ENCODE results near the gene TCF21. TPM values are rescaled to one million over a fixed set of nuclear protein-coding genes. Genes with fewer than 3 reads are reported as not detected.

Gene TCF21
- total RNA-seq, 1 donor from 2014 or later = not detected

DNA sequence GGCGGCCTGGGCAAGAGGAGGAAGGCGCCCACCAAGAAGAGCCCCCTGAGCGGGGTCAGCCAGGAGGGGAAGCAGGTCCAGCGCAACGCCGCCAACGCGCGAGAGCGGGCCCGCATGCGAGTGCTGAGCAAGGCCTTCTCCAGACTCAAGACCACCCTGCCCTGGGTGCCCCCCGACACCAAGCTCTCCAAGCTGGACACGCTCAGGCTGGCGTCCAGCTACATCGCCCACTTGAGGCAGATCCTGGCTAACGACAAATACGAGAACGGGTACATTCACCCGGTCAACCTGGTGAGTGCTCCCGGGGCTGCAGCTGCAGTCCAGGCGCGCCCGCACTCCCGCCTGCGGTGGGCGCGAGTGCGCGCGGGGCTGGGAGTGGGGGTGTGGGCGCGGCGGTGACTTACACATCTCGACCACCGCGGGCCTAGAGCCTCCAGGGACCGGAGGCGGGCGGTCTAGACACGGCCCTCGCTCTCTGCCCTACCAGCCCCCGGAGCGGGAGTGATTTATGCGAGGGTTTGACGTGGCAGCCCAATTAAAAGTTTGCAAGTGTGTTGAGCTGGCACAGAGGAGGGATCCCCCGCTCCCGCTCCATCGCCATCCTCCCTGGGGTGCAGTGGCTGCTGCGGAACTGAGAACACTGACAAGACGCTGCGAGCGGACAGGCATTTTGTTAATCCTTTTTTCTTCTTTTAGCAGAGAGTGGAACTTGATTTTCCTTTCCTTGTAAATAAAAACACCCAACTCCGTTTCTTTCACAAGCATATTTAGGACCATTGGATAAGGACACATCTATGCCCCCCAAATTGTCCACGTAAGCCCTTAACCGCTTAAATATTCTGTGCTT, 867 bp downstream of the TCF21 start:
- DNase-seq (ENCODE audit: low read depth in 2 of 2) = no peak

DNA sequence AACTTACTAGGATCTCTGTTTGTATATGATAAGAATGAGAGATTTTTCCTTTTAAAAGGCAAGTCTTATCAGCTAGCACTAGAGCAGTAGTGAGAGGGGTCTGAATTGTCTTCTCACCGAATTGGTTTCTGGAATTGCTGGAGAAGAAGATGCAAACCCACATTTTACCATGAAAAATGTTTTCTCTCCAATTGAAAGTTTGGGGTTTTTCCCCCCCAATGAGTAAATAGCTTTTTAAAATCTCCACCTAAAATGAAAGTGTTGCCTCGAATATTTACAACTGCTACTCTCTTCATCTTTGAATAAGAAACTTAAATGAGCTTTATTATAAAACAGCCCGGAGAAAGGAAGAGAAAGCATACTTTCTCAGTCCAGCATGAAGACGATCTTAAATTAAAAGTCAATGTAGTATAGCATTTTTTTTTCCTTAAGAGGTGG, 1.8 kb downstream of the TCF21 start:
- no peak for DNase-seq (ENCODE audit: low read depth in 2 of 2)

DNA sequence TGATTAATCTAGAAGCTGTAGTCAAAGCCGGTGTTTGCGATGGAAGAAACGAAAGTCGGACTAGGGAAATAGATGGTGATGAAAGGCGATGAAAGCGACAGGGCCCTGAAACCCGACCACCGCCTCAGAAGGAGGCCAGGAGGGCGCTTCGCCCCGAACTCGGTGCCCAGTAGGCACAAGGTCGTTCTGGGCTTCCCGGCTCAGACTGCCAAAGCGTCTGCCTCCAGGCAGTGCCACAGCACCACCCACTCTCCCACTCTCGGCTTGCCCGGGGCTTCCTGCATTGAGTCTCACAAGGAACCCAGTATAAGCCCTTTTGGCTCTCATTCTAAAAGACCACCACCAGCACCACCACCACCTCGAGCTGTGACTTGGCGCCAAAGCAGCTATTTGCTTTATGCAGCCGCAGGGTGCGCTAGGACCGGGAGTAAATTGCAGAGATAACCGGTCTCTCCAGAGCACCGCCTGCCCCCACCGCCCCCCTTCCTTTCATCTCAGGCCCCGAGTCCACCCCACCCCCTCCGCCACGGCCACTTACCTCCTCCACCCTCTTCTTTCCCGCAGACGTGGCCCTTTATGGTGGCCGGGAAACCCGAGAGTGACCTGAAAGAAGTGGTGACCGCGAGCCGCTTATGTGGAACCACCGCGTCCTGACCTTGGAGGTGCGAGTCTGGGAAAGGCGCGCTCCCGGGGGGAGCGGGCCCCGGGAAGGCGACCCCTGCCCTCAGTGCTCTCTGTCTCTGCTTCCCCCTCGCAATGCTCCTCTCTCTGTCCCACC, 2.4 kb downstream of the TCF21 start:
- peak in 1 of 2 donors; percentile 9 for DNase-seq (ENCODE audit: low read depth in 2 of 2)

DNA sequence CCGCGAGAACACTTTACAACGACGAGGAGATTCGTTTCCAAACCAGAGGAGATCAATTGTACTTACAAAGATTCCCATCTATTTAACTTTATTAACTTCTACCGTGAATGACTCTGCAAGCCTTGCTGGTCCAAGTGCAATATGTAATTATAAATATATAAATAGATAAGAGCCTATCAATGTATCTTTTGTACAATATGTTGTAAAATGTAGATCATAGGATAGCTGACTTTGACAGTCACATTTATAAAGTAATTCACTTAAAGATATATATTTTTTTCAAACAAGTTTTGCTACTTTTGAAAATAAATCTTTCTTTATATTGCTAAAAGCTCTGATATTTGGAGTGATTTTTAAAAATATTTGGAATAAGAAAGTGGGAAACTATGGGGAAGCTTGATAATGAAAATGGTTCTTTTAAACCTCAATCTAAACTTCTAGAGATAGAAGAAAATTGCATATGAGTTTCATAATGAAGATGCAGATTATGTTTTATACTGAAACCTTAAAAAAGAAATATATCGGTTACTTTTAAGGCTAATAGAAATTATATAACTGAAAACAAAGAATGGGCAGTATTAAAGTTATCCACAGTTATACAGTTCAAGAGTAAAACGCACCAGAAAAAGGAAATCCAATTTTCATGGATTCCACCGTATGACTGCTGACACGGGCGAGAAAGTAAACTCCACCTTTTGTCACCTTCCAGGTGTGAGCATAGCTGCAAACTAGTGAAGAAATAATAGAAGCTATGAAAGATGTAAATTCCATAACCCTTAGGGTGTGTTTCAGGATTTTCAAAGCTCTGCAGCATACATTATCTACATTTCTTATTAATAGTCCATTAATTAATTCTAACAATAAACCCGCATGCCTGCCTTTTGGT, 3.3 kb downstream of the TCF21 start:
- DNase-seq (ENCODE audit: low read depth in 2 of 2) = no peak

DNA sequence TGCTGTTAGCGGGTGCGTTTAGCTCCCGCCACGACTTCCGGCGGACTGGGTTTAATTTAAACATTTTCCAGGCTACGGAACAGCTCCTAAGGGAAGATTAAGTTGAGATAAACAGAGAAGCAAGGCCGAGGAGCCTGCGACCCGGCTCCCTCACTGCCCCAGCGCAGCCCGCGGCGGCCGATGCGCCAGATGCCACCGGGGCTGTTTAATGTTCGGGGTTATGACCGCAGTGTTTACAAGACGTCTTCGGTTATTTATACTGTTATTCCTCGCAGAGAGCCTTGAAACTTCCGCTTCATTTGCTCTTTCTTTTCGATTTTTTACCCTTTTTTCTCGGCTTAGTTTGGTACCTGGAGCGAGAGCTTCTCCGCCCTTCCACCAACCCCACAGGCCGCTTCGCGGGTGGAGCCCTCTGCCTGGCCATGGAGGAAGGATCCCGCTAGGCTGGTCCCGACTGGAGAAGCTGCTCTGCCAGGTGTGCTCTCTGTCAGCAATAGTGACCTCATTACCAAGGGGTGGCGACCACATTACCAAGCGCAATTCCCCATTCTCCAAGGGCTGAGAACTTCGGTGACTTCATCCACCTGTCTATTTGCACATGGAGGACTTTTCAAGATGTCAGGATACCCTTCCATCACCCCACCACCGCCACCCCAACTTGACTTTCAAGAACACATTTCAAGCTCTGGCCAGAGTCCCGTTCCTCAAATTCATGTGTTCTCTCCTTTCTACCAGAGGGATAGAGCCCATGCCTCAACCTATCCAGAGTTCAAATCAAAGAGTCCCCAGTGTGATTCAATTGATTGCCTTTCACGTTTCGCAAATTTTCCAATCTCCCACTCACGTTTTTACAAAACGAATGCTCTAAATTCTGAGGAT, 4.1 kb downstream of the TCF21 start:
- DNase-seq (ENCODE audit: low read depth in 2 of 2) = no peak

DNA sequence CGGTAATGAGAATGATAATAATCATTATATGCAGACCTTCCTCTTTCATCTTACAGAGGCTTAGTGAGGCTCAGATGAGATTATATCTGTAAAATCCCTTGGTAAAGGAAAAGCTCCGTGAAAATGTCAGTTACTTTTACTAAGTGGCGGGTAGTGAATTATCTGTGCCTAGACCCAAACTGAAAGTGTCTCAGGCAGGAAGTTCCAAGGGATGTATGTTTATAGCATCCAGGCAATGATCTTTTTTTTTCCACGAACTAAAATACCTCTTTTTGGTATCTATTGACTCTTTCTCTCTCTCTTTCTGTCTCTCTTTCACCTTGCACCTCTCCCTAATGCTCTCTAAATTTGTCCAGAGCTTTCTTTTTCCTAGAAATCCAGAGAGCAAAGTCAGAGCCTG, 5.0 kb downstream of the TCF21 start:
- no peak for DNase-seq (ENCODE audit: low read depth in 2 of 2)

DNA sequence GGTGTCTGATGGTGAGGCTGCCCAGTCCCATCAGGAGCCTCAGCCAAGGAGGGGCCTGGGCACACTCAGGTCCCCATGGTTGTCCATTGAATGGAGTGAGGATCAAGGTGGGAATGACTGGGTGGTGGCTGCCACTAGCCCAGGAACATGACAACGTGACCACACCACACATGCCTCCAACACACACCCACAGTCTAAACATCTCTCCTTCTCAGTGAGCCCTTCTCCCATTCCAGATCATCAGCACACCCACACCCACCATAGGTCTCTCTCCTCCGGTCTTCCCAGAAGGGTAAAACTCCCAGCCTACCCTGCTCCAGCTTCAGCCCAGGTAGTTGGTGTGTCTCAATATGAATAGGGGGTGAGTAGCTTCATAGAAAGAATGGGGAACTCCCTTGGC, 5.5 kb downstream of the TCF21 start:
- no peak for DNase-seq (ENCODE audit: low read depth in 2 of 2)

DNA sequence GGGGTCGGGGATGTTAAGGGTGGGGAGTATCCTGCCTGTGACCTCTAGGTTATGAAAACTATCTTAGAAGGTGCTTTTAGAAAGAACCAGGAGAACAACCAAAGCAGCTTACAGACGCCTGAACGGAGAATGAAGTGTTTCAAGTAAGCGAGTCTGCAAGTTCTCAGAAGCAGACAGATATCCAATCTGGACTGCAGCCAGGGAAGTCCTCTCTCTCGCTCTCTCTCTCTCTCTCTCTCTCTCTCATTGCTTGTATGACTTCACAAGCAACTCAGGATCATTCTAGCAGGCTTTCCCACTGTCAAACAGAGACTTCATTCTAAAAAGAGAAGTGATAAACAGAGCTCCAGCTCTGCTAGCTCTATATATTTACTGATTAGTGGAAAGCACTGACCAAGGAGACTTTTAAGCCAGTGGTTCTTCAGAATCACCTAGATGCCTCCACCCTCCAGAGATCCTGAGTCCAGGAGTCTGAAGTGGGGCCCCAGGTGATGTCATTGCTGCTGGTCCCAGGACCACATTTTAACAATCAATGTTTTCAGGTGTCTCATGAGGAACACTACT, 6.0 kb downstream of the TCF21 start:
- DNase-seq (ENCODE audit: low read depth in 2 of 2) = no peak

DNA sequence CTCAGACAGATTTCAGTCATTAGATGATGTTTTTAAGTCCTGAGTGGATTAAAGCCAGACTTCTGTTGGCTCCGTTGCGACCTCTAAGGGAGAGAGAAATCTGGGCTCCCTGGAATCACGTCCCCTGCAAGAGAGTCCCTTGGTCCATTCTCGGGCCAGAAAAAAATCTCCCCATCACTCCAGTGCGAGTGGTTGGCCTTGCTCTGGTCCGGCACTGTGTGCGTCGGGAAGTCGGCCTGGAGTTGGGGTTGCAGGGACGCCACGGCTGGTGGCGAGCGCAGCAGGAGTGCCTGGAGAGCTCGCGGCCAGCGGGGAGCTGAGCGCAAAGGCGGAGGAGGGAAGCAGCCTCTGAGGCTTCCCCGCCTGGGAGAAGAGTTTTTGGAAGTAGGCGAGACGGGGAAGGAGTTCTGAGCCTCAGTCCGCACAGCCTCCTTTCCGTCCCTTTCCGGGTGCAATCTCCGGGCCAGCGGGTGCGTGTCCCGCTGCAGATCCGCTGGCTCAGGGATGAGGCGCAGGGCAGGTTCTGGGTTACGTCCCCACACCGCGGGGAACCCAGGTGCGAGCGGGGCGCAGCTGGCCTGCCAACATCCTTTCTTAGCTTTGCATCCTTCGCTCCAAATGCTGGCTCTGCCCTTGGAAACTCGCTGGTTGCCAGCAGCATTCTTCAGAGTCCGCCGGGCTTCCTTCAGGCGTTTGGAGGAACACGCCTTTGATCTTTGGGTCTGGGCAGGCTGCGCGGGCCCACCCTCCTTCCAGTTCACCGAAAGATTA, 6.8 kb downstream of the TCF21 start:
- no peak for DNase-seq (ENCODE audit: low read depth in 2 of 2)

DNA sequence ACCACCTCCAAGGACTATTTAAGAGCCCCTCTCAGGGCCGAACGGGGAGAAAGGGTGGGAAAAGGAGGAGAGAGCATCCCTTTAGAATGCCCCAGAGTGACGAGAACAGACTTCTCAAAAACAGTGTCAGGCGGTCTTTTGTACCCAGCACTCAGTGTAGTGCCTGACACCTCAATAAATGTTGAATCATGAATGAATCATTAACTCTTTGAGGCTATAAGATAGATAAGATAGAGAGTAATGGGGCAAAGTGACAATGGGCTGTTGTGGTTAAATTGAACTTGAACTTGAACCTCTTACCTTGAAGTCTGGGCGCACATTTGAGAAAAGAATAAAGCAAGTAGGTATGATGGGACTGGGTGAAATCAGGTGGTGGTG, 7.4 kb downstream of the TCF21 start:
- DNase-seq (ENCODE audit: low read depth in 2 of 2) = no peak

DNA sequence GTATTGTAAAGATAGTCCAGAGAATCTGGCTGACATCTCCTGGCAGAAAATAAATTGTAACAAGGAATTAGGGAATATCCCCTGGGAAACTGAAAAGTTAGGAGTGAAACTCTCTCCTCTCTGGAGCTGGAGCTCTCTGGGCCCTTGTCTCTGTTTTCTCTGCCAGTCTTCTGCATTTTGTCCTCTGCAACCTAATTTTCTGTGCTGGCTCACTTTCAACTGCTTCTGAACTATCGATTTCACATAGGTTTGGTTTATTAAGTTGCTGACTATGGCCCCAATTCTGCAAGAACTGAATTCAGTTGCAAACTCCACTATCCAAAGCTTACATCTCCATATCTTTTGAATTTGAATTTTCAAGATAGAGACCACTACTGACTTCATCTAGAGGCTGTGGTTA, 9.3 kb downstream of the TCF21 start:
- DNase-seq (ENCODE audit: low read depth in 2 of 2) = no peak

DNA sequence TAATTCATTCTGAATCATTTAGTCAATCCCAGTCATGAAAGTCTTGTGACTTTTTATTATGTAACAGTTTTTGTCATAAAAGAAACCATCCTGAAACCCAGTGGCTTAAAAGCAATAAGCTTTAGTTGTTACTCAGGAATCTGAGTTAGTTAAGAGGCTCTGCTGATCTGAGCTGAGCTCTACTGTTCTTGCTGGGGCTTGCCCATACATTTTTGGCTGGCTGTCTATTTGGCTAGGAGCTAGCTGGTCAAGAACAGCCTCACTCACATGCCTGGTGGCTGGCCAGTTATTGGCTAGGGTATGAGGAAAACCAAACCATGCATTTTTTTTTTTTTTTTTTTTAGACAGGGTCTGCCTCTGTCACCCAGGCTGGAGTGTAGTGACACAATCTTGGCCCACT, 10.6 kb downstream of the TCF21 start:
- no peak for DNase-seq (ENCODE audit: low read depth in 2 of 2)

DNA sequence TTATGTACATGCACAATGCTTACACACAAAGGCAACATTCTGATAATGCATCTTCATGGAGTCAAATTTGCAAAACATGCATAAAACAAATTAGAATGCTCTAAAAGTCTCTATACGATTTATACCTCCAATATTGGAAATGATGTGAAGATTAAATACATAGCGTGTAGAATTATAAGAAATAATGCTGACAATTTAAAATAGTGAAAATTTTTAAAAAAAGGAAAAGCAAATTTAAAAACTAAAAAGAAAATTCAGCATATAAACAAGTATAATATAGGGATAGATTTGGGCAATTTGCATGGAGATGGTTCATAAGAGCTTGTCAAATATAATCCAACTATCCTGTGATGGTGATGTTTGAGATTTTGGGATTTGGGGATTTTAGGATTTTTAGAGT, 14.9 kb downstream of the TCF21 start:
- DNase-seq (ENCODE audit: low read depth in 2 of 2) = no peak

DNA sequence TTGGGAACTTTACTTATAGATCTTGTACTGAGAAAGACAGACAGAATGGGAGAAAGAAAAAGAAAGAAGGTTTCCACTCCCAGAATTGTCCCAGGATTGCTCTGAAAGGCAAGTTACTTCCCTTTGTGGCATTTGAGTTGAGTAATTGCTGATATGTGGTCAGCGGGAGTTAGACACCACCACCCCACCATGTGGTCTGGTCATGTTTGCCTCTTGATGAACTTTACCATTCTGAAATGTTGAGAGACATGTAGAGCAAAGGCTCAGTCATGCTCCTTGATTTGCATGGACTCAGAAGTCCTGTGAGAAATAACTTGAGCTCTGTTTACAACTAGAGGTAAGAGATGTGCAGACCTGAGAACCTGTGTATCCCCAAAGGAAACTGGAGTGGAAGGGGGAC, 17.1 kb downstream of the TCF21 start:
- DNase-seq (ENCODE audit: low read depth in 2 of 2) = no peak

DNA sequence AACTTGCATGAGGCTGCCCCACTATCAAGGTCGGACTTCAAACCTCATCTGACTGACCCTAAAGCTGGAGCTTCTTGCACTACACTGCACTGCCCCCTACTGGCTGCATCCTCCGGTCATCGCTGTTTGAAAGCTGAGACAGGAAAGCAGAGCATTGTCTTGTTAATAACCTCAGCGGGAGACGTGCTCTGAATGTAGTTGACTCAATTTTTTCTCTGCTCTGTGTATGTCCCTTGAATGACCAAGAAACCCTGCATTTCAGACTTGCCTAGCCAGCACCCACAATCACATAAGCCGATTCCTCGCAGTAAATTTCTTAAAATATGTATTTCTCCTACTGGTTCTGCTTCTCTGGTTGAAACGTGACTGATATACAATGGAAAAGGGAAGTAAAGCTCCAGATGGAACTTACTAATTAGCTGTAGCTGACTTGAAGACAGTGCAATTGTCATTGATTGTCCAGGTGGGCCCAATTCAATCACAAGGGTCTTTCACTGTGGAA, 27.8 kb downstream of the TCF21 start:
- DNase-seq (ENCODE audit: low read depth in 2 of 2) = peak; percentile 68 to 82

DNA sequence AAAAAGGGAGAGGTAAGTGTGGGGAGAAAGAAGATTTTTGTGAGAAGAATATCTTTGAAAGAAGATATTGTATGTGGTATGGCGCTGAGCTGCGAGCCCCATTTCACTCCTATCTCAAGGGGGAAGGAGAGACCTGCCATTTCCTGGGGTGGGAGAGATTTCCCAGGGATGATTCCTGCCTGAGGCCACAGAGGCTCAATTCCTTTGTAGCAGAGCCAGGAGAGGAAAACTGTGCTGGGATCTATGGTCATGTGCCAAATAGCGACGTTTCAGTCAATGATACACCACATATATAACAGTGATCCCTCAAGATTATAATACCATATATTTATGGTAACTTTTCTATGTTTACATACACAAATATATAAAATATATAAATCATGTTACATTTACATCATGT, 28.9 kb downstream of the TCF21 start:
- DNase-seq (ENCODE audit: low read depth in 2 of 2) = no peak

DNA sequence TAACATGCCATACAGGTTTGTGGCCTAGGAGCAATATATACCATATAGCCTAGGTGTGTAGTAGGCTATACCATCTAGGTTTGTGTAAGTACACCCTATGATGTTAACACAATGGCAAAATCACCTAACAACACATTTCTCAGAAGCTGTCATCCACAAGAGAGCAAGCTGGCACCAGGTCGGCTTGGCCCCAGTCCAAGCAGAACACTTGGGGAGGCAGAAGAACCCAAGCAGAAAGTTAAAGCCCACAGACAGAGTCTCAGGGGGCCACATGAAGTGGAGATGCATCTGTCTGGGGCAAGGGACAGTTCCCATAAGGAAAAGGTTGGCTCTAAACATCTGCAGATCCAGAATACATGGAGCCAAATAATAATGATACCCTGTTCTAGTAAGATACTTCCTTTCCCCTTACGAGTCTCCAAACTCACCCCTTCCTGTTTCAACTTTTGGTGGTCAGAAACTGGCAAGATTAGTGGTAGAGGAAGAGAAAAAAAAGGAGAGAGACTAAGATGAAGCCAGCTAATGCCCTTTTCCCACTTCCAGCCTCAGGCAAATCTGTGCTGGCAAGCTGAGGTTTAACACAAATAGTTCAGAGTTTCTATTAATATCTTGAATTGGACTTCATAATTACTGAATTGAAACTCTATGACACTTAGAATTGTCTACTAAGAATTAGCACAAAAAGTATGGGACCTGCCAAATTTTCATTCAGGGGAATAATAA, 29.5 kb downstream of the TCF21 start:
- no peak for DNase-seq (ENCODE audit: low read depth in 2 of 2)

DNA sequence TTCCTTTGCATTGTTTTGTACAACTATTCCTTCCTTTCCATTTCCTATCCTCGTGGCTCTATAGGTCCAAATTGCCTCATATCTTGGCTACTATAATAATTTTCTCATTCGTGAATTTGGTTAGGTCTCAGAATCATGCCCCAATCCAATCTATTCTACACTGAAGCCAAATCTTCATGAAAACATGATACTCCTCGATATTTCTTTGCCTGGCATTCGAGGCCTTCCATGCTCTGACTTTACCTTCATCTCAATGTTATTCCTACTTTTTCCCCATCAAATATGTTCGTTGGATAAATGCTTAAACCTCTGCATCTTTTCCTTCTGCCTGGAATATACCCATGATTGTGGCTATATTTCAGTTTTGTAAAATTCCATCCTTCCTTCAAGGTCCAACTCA, 30.4 kb downstream of the TCF21 start:
- no peak for DNase-seq (ENCODE audit: low read depth in 2 of 2)
